ENCODE measurements around the gene MYL5.

DNA sequence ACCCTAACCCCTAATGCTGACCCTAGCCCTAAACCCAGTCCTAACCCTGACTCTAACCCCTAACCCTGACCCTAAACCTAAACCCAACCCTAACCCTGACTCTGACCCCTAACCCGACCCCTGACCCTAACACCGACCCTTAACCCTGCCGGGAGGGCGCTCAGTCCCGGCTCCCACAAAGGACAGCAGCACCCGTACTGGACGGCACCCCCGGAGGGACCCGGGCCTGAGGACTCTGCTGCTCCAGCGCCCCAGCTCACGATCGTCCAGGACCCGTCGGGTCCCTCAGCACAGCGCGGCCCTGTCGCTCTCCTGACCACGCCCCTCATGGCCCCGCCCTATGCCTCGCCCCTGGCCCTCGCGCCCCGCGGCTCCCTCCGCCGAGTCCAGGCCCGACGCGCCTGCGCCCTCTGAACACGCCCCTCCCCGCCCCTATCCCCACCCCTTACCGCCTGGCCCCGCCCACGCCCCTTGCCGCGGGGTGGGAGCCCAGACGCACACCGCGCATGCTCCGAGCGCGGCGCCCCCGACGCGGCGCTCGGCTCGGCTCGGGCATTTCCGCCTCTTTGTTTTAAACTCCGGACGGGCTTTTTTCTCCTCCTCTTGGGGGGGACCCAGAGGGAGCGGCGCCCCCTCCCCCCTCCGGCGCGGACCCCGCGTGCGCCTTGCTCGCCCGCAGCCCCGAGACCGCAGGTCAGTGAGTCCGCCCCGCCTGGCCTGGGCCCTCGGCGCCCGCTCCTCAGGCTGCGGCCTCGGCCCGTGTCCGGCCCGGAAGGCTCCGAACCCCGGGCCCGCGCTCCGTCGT is 31.1 kb downstream of the MYL5 start, which contains the start of gene PCGF3:
- TF ChIP-seq, protein P1, sequence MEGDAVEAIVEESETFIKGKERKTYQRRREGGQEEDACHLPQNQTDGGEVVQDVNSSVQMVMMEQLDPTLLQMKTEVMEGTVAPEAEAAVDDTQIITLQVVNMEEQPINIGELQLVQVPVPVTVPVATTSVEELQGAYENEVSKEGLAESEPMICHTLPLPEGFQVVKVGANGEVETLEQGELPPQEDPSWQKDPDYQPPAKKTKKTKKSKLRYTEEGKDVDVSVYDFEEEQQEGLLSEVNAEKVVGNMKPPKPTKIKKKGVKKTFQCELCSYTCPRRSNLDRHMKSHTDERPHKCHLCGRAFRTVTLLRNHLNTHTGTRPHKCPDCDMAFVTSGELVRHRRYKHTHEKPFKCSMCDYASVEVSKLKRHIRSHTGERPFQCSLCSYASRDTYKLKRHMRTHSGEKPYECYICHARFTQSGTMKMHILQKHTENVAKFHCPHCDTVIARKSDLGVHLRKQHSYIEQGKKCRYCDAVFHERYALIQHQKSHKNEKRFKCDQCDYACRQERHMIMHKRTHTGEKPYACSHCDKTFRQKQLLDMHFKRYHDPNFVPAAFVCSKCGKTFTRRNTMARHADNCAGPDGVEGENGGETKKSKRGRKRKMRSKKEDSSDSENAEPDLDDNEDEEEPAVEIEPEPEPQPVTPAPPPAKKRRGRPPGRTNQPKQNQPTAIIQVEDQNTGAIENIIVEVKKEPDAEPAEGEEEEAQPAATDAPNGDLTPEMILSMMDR (IDR thresholded peaks at IDR 0.05; ENCODE audit: insufficient read depth, low read length) = no peak
- TF ChIP-seq GABPA (IDR thresholded peaks at IDR 0.05; ENCODE audit: low read depth) (no peak), POLR2AphosphoS5 (IDR thresholded peaks at IDR 0.05; ENCODE audit: low read depth) (no peak)
- TF ChIP-seq, protein P2, sequence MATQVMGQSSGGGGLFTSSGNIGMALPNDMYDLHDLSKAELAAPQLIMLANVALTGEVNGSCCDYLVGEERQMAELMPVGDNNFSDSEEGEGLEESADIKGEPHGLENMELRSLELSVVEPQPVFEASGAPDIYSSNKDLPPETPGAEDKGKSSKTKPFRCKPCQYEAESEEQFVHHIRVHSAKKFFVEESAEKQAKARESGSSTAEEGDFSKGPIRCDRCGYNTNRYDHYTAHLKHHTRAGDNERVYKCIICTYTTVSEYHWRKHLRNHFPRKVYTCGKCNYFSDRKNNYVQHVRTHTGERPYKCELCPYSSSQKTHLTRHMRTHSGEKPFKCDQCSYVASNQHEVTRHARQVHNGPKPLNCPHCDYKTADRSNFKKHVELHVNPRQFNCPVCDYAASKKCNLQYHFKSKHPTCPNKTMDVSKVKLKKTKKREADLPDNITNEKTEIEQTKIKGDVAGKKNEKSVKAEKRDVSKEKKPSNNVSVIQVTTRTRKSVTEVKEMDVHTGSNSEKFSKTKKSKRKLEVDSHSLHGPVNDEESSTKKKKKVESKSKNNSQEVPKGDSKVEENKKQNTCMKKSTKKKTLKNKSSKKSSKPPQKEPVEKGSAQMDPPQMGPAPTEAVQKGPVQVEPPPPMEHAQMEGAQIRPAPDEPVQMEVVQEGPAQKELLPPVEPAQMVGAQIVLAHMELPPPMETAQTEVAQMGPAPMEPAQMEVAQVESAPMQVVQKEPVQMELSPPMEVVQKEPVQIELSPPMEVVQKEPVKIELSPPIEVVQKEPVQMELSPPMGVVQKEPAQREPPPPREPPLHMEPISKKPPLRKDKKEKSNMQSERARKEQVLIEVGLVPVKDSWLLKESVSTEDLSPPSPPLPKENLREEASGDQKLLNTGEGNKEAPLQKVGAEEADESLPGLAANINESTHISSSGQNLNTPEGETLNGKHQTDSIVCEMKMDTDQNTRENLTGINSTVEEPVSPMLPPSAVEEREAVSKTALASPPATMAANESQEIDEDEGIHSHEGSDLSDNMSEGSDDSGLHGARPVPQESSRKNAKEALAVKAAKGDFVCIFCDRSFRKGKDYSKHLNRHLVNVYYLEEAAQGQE (IDR thresholded peaks at IDR 0.05; ENCODE audit: insufficient replicate concordance, low read depth) = no peak

Data from HL-60 (cell line).